RPMI8226 (cell line): ENCODE data around the gene SUPT3H.

Experiments
- DNase-seq: peaks from one replicate; pipeline ENCODE4 v3.0.0-alpha.2; 2015

SUPT3H gene

GRCh38 chr6:45377554-45378333 lies at the start of gene SUPT3H:
Gene SUPT3H, minus strand, starts transcription at chr6:45377934.
- DNase-seq: peak; percentile 95

DNA sequence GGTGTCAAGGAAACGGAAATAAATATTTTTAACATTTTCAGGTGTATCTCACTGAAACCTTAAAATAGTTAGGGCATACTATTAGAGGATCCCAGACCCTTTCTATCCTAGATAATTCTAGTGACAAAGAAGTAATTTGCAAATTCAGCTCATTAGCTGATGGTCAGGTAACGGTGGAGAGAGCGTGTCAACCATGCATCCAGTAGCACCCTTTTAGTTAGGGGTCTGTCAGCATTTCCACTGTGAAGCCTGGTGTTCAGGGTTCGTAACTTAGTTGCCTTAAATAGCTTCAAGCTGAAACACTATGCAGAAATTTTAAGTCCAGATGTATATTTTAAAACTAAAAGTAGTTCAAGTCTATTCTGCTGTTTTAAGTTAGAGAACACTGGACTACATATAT lies 48.5 kb upstream of the SUPT3H start:
- DNase-seq: peak; percentile 14

DNA sequence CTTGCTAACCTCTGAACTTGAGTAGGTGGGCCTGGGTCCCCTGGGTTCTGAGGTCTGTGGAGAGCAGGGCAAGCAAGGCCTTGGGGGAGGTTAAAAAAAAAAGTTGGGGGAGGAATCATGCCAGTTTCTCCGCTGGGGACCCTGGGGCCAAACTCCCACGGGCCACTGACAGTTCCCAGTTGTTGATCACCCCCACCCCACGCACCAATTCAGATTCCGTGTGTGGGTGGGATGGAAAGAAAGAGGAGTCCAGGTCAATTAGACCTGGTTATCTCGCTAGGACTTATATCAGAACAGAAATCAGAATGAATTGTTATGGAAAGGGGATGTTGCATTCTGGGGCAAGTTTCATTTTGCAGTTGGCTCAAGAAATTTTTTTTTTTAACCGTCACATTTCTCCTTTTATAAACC lies 46.7 kb upstream of the SUPT3H start:
- no peak for DNase-seq

DNA sequence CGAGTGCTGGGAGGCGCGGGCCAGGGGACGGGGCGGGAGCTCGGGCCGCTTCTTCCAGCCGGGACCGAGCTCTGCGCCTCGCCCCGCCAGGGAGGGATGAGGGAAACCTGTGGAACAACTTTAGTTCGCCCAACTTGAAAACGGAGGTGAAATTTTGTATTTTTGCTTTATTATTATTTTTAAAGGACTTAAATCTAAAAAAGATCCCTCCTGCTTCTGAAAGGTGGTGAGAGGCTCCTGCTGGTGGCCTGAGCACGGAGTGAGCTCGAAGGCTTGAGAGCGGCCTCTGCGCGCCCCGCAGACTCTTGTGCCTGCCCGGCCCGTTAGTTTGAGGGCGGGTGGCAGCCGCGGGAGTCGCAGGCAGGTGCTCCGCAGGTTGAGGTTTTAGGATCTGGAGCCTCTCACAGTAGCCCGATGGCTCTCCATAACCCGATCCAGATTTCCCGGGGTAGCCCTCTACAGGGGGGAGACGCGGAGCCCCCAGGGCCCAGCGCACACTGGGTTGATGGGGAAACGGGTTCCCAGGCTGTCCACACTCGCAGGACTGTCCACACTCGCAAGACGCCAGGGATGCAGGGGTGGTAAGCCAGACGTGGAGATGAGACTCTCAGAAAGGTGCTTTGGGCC lies 46.2 kb upstream of the SUPT3H start:
- DNase-seq: peak; percentile 17

DNA sequence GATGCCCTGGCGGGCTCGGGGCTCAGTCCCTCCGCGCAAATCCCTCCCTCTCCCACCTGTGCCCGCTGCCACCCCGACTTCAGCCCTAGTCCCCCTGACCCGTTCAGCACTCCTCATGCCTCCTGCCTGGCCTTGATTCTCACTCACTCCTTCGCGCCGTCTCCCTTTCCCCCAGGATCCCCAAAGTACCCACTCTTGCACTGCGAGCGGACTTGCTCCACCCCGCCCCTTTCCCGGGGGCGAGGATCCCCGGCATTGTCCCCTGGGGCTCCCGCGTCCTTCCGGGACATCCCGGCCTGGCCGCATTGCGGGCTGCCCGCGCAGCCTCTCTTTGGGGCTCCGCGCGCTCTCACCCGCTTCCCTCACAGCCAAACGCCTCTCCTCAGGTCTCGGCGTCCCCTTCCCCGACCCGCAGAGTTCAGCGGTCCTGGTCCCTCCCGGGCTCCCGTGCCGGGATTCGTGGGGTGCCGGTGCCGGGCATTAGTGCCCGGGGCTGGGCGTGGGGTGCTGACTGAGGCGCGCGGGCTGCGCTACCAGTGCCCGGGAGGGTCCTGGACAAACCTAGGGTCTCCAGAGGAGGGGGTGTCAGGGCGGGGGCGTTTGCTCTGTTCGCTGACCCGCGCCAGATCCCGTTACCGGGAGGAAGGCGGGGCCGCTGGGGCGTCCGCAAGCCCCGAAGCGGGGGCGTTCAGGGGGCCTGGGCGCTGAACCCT lies 45.5 kb upstream of the SUPT3H start:
- DNase-seq: no peak

- peak; percentile 50 for DNase-seq
Observed at GRCh38 chr6:45422503-45423110, 44.9 kb upstream of the SUPT3H start.

DNA sequence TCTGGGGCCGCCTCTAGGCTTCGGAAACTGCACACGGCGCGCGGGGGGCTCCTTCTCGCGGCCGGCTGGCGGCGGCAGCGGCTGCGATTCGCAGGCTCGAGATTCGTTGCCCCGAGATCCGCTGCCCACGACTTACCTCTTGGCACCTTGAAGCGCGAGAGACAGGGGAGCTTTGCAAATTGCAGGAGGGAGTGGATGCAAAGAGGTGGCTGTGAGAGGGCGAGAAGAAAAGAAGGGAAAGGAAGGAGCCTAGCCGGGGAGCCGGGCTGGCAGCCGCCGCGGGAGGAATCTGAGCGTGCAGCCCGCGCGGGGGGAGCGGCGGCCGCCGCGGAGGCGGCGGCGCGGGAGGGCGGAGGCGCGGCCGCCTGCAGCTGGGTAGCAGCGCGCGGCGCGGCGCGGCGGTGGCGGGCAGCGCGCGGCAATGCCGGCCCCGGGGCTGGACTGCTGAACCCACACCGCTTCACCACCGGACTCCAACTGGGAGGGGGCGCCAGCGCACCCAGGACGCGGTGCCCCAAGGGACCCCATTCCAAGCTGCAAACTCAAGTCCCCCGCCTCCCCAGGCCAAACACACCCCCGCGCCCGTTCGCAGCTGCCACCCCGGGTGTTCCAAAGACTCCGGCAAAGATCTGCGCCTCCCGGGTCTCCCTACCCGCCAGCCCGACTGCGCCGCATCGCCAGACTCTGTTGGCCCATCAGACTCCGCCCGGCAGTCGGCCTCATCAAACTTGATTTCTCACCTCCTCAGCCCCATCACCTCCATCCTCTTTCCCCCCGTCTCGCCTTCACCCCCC lies 44.2 kb upstream of the SUPT3H start:
- peak; percentile 56 for DNase-seq

GRCh38 chr6:45420909-45421708 lies 43.4 kb upstream of the SUPT3H start:
- DNase-seq: no peak

- peak; percentile 25 for DNase-seq
Observed at GRCh38 chr6:45420083-45420908, 42.6 kb upstream of the SUPT3H start.

DNA sequence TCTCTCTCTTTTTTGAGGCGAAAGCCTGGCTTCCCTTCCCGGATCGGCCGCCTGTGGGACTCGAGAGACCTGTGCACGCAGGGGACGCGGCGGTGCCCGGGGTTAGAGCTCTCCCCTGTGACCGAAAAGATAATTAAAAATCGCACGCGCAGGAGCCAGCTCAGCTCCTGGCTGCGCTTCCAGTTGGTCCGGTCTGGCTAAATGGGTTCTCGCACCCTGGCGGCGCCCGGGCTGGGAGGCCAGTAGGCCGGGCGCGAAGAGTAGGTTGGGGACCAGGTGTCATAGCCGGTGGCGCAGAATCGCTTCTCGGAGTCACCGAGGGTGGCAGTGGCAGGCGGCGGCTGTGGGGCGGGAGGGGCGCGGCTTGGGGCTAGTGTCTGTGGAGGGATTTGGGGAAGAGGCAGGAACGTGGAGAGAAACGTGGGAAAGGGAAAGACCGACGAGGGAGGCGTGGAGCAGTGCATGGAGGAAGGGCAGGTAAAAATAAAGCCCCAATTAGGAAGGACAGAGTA lies 41.9 kb upstream of the SUPT3H start:
- peak; percentile 79 for DNase-seq

GRCh38 chr6:45417436-45417835 lies 39.7 kb upstream of the SUPT3H start:
- no peak for DNase-seq

DNA sequence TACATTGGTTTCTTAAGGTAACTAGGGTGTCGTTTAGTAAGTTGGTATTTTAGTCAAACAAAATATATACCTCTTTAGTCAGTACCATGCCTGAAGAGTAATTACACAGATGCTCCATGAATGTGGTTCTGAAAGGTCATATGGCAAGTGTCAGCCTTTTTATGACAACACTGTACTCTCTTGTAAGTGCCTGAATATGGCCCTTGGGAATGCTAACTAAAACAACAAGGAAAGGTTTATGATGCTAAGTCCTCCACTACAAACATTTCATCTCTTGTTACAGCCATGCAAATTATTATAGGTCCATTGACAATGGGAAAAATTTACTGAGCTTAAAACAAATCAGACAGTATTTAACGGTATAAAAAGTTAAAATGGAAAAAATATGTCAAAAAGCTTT lies 39.0 kb upstream of the SUPT3H start:
- DNase-seq: no peak

GRCh38 chr6:45415788-45416518 lies 38.2 kb upstream of the SUPT3H start:
- DNase-seq: no peak

GRCh38 chr6:45415315-45415714 lies 37.6 kb upstream of the SUPT3H start:
- DNase-seq: no peak

- no peak for DNase-seq
Observed at GRCh38 chr6:45411959-45412358, 34.2 kb upstream of the SUPT3H start.

DNA sequence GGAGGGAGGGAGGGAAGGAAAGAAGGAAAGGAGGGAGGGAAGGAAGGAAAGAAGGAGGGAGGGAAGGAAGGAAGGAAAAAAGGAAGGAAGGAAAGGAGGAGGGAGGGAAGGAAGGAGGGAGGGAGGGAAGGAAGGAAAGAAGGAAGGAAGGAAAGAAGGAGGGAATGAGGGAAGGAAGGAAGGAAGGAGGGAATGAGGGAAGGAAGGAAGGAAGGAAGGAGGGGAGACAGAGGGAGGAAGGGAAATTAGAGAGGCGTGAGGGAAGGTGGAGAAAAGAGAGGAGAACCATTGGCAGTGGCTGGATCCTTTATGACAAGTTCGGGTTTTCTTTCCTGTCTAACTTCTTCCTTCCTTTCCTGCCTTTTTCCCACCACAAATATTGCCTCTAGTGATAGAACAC lies 22.3 kb upstream of the SUPT3H start:
- no peak for DNase-seq

DNA sequence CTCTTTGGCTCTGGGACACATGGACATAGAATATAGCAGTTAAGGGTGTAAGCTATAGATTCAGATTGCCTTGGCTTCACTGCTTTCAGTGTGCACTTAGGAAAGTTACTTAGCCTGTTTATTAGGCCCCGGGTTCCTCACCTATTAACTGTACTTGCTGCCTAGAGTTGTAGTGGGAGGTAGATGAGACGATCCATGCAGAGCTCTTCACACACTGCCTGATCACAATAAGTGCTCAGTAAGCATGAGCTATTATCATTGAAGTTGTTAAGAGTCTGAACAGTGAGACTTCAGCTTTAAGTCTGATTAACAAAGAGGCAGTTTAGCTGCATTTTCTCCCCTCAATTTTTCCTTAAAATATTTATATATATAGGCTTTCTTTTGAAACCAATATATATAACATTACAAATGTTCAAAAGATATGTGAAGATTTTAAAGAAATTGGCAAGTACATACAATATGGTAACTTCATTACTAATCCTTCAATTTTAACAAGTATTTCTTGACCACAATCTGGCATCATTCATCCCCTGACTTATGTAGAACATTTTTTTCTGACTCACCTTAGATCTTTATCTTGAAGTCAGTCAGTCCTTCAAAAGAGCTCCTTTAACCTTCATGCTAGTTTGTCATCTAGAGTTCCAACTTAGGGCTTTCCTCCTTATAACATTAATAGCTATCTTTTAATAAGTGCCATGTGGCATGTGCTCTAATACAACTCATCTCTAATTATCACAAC lies 20.5 kb upstream of the SUPT3H start:
- DNase-seq: no peak

- DNase-seq: no peak
Observed at GRCh38 chr6:45394586-45395095, 16.9 kb upstream of the SUPT3H start.

GRCh38 chr6:45388328-45388727 lies 10.6 kb upstream of the SUPT3H start:
- DNase-seq: no peak
